OCI-LY1 (cell line): Measurements from ENCODE around the gene KDM5C.

Experiments
- H2AFZ ChIP-seq: fragments of 200-600 bp; sonication (generic), shearing (Covaris generic); 2 replicates; pipeline ENCODE4 v1.6.0; 2014; ENCODE audit warnings: antibody characterized with exemption, mild to moderate bottlenecking, low read length
- H3F3A ChIP-seq: fragments of 200-600 bp; sonication (generic), shearing (Covaris generic); 2 replicates; pipeline ENCODE4 v1.6.0; 2014; ENCODE audit warnings: mild to moderate bottlenecking, antibody characterized with exemption, low read length, moderate library complexity; ENCODE audit not compliant: insufficient read depth
- H3K27ac ChIP-seq: fragments of 200-600 bp; sonication (generic); 2 replicates; pipeline ENCODE4 v1.5.1; 2014; ENCODE audit warnings: low read length, mixed run types, mild to moderate bottlenecking, low read depth; ENCODE audit not compliant: poor library complexity, severe bottlenecking
- H3K27me3 ChIP-seq: fragments of 200-600 bp; sonication (generic); 2 replicates; pipeline ENCODE4 v1.6.0; 2014; ENCODE audit warnings: antibody characterized with exemption, mild to moderate bottlenecking, low read length, moderate library complexity; ENCODE audit not compliant: insufficient read depth
- H3K36me3 ChIP-seq: fragments of 200-600 bp; sonication (generic); 2 replicates; pipeline ENCODE4 v1.6.1; 2014; ENCODE audit warnings: mild to moderate bottlenecking, antibody characterized with exemption, low read length, moderate library complexity, mixed read lengths; ENCODE audit not compliant: insufficient read depth
- H3K4me1 ChIP-seq: fragments of 200-600 bp; sonication (generic); 2 replicates; pipeline ENCODE4 v1.5.1; 2014; ENCODE audit warnings: mild to moderate bottlenecking, low read length, moderate library complexity; ENCODE audit not compliant: insufficient read depth, severe bottlenecking
- H3K4me2 ChIP-seq: fragments of 200-600 bp; sonication (generic), shearing (Covaris generic); 2 replicates; pipeline ENCODE4 v1.6.1; 2014; ENCODE audit warnings: low read length
- H3K4me3 ChIP-seq: fragments of 200-600 bp; sonication (generic); 2 replicates; pipeline ENCODE4 v1.5.1; 2014; ENCODE audit warnings: low read length, low read depth, mild to moderate bottlenecking, mixed read lengths; ENCODE audit not compliant: poor library complexity, severe bottlenecking
- H3K79me2 ChIP-seq: fragments of 200-600 bp; shearing (Covaris generic); 2 replicates; pipeline ENCODE4 v1.6.1; 2016; ENCODE audit warnings: mixed run types, low read length, mixed read lengths; ENCODE audit not compliant: insufficient read depth
- H3K9ac ChIP-seq: fragments of 200-600 bp; sonication (generic), shearing (Covaris generic); 2 replicates; pipeline ENCODE4 v1.6.1; 2014; ENCODE audit warnings: mild to moderate bottlenecking, low read length, mixed read lengths
- H3K9me2 ChIP-seq: fragments of 200-600 bp; sonication (generic), shearing (Covaris generic); 2 replicates; pipeline ENCODE4 v1.6.1; 2014; ENCODE audit warnings: low read depth, mild to moderate bottlenecking, low read length, mixed read lengths
- H3K9me3 ChIP-seq: fragments of 200-600 bp; shearing (Covaris generic); 2 replicates; pipeline ENCODE4 v1.6.1; 2014; ENCODE audit warnings: low read length, mixed read lengths
- H4K20me1 ChIP-seq: fragments of 200-600 bp; sonication (generic), shearing (Covaris generic); 2 replicates; pipeline ENCODE4 v1.6.0; 2016; ENCODE audit warnings: mild to moderate bottlenecking, low read length; ENCODE audit not compliant: insufficient read depth
- EZH2 ChIP-seq: fragments of 200-600 bp; sonication (generic), shearing (Covaris generic); IDR thresholded peaks from 2 replicates; pipeline ENCODE4 v1.8.0; 2017; ENCODE audit warnings: borderline replicate concordance, mixed run types, mild to moderate bottlenecking, antibody characterized with exemption, low read length, moderate library complexity, mixed read lengths
- TF ChIP-seq, protein P1 (sequence below): fragments of 200-600 bp; sonication (generic), shearing (Covaris generic); IDR thresholded peaks from 2 replicates; pipeline ENCODE4 v1.5.1; 2017; ENCODE audit warnings: mild to moderate bottlenecking, antibody characterized with exemption, low read length, moderate library complexity, mixed read lengths

KDM5C gene

DNA sequence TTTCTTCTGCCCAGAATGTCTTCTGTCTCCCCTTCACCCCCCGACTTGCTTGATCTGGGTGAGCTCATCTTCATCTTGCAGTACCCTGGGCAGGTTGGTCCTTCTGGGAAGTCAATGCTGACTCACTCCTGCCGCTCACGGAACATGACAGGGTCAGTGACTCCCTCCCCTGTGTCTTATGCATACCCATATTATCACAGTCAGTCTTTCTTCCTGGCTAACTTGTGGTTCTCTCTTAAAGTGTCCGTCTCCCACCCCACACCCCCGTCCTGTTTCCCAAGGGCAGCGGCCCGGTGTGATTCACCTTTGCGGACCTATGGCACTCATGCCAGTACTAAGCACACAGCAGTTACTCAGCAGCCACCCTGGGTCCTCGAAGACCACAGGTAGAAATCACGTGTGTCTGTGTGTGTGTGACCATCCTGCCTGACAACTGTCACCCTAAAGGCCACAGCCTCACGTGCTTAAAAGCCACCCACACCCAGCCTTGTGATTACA, 38.6 kb upstream of the KDM5C start:
- no peaks in the 10 kb centered on the region for H3K27me3 ChIP-seq
- no peak overlapping the region for H3K9ac ChIP-seq
- no peak for TF ChIP-seq EZH2
- TF ChIP-seq, protein P1, sequence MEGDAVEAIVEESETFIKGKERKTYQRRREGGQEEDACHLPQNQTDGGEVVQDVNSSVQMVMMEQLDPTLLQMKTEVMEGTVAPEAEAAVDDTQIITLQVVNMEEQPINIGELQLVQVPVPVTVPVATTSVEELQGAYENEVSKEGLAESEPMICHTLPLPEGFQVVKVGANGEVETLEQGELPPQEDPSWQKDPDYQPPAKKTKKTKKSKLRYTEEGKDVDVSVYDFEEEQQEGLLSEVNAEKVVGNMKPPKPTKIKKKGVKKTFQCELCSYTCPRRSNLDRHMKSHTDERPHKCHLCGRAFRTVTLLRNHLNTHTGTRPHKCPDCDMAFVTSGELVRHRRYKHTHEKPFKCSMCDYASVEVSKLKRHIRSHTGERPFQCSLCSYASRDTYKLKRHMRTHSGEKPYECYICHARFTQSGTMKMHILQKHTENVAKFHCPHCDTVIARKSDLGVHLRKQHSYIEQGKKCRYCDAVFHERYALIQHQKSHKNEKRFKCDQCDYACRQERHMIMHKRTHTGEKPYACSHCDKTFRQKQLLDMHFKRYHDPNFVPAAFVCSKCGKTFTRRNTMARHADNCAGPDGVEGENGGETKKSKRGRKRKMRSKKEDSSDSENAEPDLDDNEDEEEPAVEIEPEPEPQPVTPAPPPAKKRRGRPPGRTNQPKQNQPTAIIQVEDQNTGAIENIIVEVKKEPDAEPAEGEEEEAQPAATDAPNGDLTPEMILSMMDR = no peak
- no peak overlapping the region for H3K27ac ChIP-seq
- H3K36me3 ChIP-seq = no peaks in the 10 kb centered on the region
- no peaks in the 10 kb centered on the region for H4K20me1 ChIP-seq
- no peak overlapping the region for H3K4me2 ChIP-seq
- H3F3A ChIP-seq = no peaks in the 10 kb centered on the region
- H3K9me3 ChIP-seq = no peaks in the 10 kb centered on the region
- no peaks in the 10 kb centered on the region for H3K4me1 ChIP-seq
- no peaks in the 10 kb centered on the region for H3K9me2 ChIP-seq
- H3K79me2 ChIP-seq = no peaks in the 10 kb centered on the region
- no peak overlapping the region for H3K4me3 ChIP-seq
- no peak overlapping the region for H2AFZ ChIP-seq

DNA sequence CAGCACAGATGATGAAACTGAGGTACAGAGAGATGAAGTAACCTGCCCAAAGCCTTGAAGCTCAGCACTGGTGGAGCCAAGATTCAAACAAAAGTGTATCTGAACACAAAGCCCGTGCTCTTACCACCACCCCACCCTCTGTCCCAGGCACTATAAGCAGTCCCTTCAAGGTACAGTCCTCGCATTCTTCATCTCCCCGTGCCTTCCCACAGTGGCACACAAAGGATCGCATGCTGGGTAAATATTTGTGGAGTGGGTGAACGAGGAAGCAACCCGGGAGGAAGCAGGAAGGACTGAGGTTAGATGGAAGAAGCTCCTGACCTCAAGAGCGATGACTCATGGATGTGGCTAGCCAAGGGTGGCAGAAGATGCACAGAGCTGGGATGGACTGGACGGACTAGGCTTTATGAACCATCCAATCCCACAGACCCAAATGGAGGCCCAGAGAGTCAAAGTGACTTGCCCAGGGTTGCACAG, 37.9 kb upstream of the KDM5C start:
- H3K9me2 ChIP-seq = no peaks in the 10 kb centered on the region
- H3F3A ChIP-seq = no peaks in the 10 kb centered on the region
- H3K9me3 ChIP-seq = no peaks in the 10 kb centered on the region
- H3K27me3 ChIP-seq = no peaks in the 10 kb centered on the region
- no peak overlapping the region for H3K9ac ChIP-seq
- H3K27ac ChIP-seq = no peak overlapping the region
- TF ChIP-seq, protein P1 = no peak
- TF ChIP-seq EZH2 = no peak
- no peaks in the 10 kb centered on the region for H4K20me1 ChIP-seq
- H2AFZ ChIP-seq = no peak overlapping the region
- H3K36me3 ChIP-seq = no peaks in the 10 kb centered on the region
- no peak overlapping the region for H3K4me3 ChIP-seq
- no peak overlapping the region for H3K4me2 ChIP-seq
- H3K4me1 ChIP-seq = no peaks in the 10 kb centered on the region
- no peaks in the 10 kb centered on the region for H3K79me2 ChIP-seq

DNA sequence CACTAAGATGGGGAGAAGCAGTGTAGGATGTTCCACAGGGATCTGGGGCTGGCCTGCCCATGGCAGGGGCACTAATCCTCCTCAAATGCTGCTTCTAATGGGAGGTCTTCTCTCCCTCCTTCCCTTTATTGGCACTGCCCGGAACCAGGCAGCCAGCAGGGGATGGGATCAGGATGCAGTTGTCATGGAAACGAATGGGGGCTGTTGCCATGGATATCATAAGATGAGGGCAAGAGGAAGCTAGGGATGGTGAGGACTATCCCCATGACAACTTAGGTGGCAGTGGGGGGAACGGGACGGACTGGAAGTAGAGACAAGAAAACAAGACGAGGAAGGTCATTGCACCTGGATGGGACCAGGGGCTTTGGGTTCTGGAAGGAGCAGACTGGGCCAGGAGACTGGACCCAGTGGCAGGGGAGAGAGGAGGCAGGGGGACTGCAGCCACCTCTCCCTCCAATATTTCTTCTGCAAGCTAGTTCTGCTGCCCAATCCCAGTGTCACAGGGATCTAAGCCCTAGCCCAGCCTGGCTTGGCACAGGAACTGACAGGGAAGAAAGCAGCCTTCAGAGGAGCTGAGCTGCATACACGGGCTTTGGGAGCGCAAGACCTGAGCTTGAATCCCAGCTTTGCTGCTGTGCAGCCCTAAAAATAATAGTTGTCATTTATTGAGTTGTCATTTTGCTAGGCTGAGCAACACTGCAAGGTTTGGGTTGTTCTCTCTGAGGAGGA, 37.3 kb upstream of the KDM5C start:
- Histone ChIP-seq H3K27me3 (no peaks in the 10 kb centered on the region), H3K4me3 (no peak overlapping the region), H3K9ac (no peak overlapping the region), H3F3A (no peaks in the 10 kb centered on the region), H3K9me2 (no peaks in the 10 kb centered on the region), H2AFZ (no peak overlapping the region), H3K27ac (no peak overlapping the region), H4K20me1 (no peaks in the 10 kb centered on the region), H3K4me1 (no peaks in the 10 kb centered on the region), H3K36me3 (no peaks in the 10 kb centered on the region), H3K79me2 (no peaks in the 10 kb centered on the region), H3K4me2 (no peak overlapping the region), H3K9me3 (no peaks in the 10 kb centered on the region)
- TF ChIP-seq, protein P1 = no peak
- no peak for TF ChIP-seq EZH2
